HEK293 (cell line): ENCODE data around the gene NFE2L2.
A peak's percentile ranks its signal among the peaks of the same experiment; 100 is the strongest.

Experiments
- CTCF ChIP-seq: fragments of 450-650 bp; formaldehyde crosslinking; IDR thresholded peaks from 2 replicates; pipeline ENCODE4 v1.5.1; 2016; ENCODE audit warnings: missing biosample characterization, missing genetic modification characterization
- HOXC10 ChIP-seq: sonication (generic); formaldehyde crosslinking; IDR thresholded peaks from 2 replicates; pipeline ENCODE4 v1.8.1; 2023; ENCODE audit warnings: mild to moderate bottlenecking, missing genetic modification reagents
- KLF9 ChIP-seq: fragments of 450-650 bp; formaldehyde crosslinking; IDR thresholded peaks from 2 replicates; pipeline ENCODE4 v1.5.1; 2016; ENCODE audit warnings: missing biosample characterization, missing genetic modification characterization, low read depth
- MZF1 ChIP-seq: fragments of 450-650 bp; formaldehyde crosslinking; IDR thresholded peaks from 2 replicates; pipeline ENCODE4 v1.5.1; 2017; ENCODE audit warnings: missing biosample characterization, missing genetic modification characterization, borderline replicate concordance
- PRDM10 ChIP-seq: fragments of 450-650 bp; formaldehyde crosslinking; IDR thresholded peaks from 2 replicates; pipeline ENCODE4 v1.5.1; 2016; ENCODE audit warnings: missing biosample characterization, missing genetic modification characterization
- SCRT2 ChIP-seq: fragments of 450-650 bp; formaldehyde crosslinking; IDR thresholded peaks from 2 replicates; pipeline ENCODE4 v1.5.1; 2016; ENCODE audit warnings: missing biosample characterization, missing genetic modification characterization
- SP7 ChIP-seq: fragments of 450-650 bp; formaldehyde crosslinking; IDR thresholded peaks from 2 replicates; pipeline ENCODE4 v1.5.1; 2016; ENCODE audit warnings: missing biosample characterization, missing genetic modification characterization
- TRIM28 ChIP-seq: IDR thresholded peaks from 2 replicates; pipeline ENCODE4 v1.6.1; 2011; ENCODE audit warnings: low read length, control low read depth, borderline replicate concordance
- TSHZ1 ChIP-seq: fragments of 450-650 bp; formaldehyde crosslinking; IDR thresholded peaks from 2 replicates; pipeline ENCODE4 v1.5.1; 2016; ENCODE audit warnings: missing biosample characterization, missing genetic modification characterization, borderline replicate concordance
- ZBTB10 ChIP-seq: fragments of 450-650 bp; formaldehyde crosslinking; IDR thresholded peaks from 2 replicates; pipeline ENCODE4 v1.5.1; 2016; ENCODE audit warnings: missing biosample characterization, missing genetic modification characterization
- ZBTB11 ChIP-seq: fragments of 450-650 bp; formaldehyde crosslinking; conservative IDR thresholded peaks from 2 replicates; pipeline ENCODE4 v1.5.1; 2016; ENCODE audit warnings: low read depth, missing biosample characterization, missing genetic modification characterization
- ZBTB20 ChIP-seq: fragments of 450-650 bp; formaldehyde crosslinking; IDR thresholded peaks from 2 replicates; pipeline ENCODE4 v1.5.1; 2016; ENCODE audit warnings: missing biosample characterization, missing genetic modification characterization
- ZBTB21 ChIP-seq: fragments of 450-650 bp; formaldehyde crosslinking; IDR thresholded peaks from 2 replicates; pipeline ENCODE4 v1.5.1; 2017; ENCODE audit warnings: missing biosample characterization, missing genetic modification characterization
- ZFP37 ChIP-seq: fragments of 450-650 bp; formaldehyde crosslinking; IDR thresholded peaks from 2 replicates; pipeline ENCODE4 v1.5.1; 2016; ENCODE audit warnings: missing biosample characterization, missing genetic modification characterization
- ZNF112 ChIP-seq: fragments of 450-650 bp; formaldehyde crosslinking; IDR thresholded peaks from 2 replicates; pipeline ENCODE4 v1.5.0; 2017; ENCODE audit warnings: missing biosample characterization, missing genetic modification characterization
- ZNF146 ChIP-seq: fragments of 450-650 bp; formaldehyde crosslinking; IDR thresholded peaks from 2 replicates; pipeline ENCODE4 v1.5.1; 2016; ENCODE audit warnings: missing biosample characterization, missing genetic modification characterization
- ZNF155 ChIP-seq: fragments of 450-650 bp; formaldehyde crosslinking; IDR thresholded peaks from 2 replicates; pipeline ENCODE4 v1.5.1; 2016; ENCODE audit warnings: missing biosample characterization, missing genetic modification characterization
- ZNF311 ChIP-seq: fragments of 450-650 bp; formaldehyde crosslinking; IDR thresholded peaks from 2 replicates; pipeline ENCODE4 v1.5.1; 2017; ENCODE audit warnings: missing biosample characterization, missing genetic modification characterization, borderline replicate concordance
- ZNF423 ChIP-seq: fragments of 450-650 bp; formaldehyde crosslinking; IDR thresholded peaks from 2 replicates; pipeline ENCODE4 v1.5.1; 2016; ENCODE audit warnings: missing biosample characterization, missing genetic modification characterization
- ZNF514 ChIP-seq: fragments of 450-650 bp; formaldehyde crosslinking; IDR thresholded peaks from 2 replicates; pipeline ENCODE4 v1.5.1; 2016; ENCODE audit warnings: missing biosample characterization, missing genetic modification characterization
- ZNF707 ChIP-seq: fragments of 450-650 bp; formaldehyde crosslinking; IDR thresholded peaks from 2 replicates; pipeline ENCODE4 v1.5.1; 2016; ENCODE audit warnings: missing biosample characterization, missing genetic modification characterization
- ZNF837 ChIP-seq: fragments of 450-650 bp; formaldehyde crosslinking; IDR thresholded peaks from 2 replicates; pipeline ENCODE4 v1.5.1; 2016; ENCODE audit warnings: missing biosample characterization, missing genetic modification characterization
- ZSCAN23 ChIP-seq: fragments of 450-650 bp; formaldehyde crosslinking; IDR thresholded peaks from 2 replicates; pipeline ENCODE4 v1.5.1; 2016; ENCODE audit warnings: missing biosample characterization, missing genetic modification characterization
- ZSCAN30 ChIP-seq: fragments of 450-650 bp; IDR thresholded peaks from 2 replicates; pipeline ENCODE4 v1.5.1; 2018; ENCODE audit warnings: missing biosample characterization, mild to moderate bottlenecking, missing genetic modification characterization, moderate library complexity

NFE2L2 gene

GRCh38 chr2:177313162-177313781 lies 48.7 kb upstream of the NFE2L2 start (continued):
- TF ChIP-seq PRDM10 (tag by site-specific recombination) (peak; percentile 43), ZSCAN23 (tag by site-specific recombination) (no peak), ZFP37 (tag by site-specific recombination) (no peak), ZNF423 (tag by site-specific recombination) (no peak), ZNF155 (no peak), ZNF514 (no peak), ZNF112 (tag by site-specific recombination) (no peak), TRIM28 (no peak), ZNF837 (tag by site-specific recombination) (no peak), TSHZ1 (no peak), SCRT2 (no peak), MZF1 (tag by site-specific recombination) (no peak), HOXC10 (CRISPR knock-in tag) (no peak), KLF9 (tag by site-specific recombination) (no peak), ZNF311 (no peak), SP7 (tag by site-specific recombination) (no peak), ZSCAN30 (tag by site-specific recombination) (no peak), ZNF707 (no peak), ZNF146 (tag by site-specific recombination) (no peak), ZBTB10 (tag by site-specific recombination) (no peak), ZBTB20 (tag by site-specific recombination) (no peak), ZBTB11 (tag by site-specific recombination) (no peak), CTCF (tag by site-specific recombination) (no peak), ZBTB21 (tag by site-specific recombination) (no peak)
